Loucy (cell line): ENCODE measurements around the gene PDGFA.

ENCODE experiments used
- H2AFZ ChIP-seq: fragments of 200-600 bp; sonication (generic); 2 replicates; pipeline ENCODE4 v1.6.0; 2016; ENCODE audit warnings: antibody characterized with exemption, mild to moderate bottlenecking, low read length, moderate library complexity
- H3F3A ChIP-seq: fragments of 200-600 bp; 2 replicates; pipeline ENCODE4 v1.6.0; 2016; ENCODE audit warnings: antibody characterized with exemption, low read depth, mild to moderate bottlenecking
- H3K27me3 ChIP-seq: fragments of 200-600 bp; sonication (generic); 2 replicates; pipeline ENCODE4 v1.6.1; 2014; ENCODE audit warnings: low read length, mild to moderate bottlenecking; ENCODE audit not compliant: insufficient read depth, poor library complexity, severe bottlenecking
- H3K36me3 ChIP-seq: fragments of 200-600 bp; sonication (generic); 2 replicates; pipeline ENCODE4 v1.6.1; 2016; ENCODE audit warnings: low read length; ENCODE audit not compliant: insufficient read depth
- H3K4me1 ChIP-seq: fragments of 200-600 bp; sonication (generic); 2 replicates; pipeline ENCODE4 v1.5.1; 2014; ENCODE audit warnings: low read length, mild to moderate bottlenecking; ENCODE audit not compliant: insufficient read depth, poor library complexity, severe bottlenecking
- H3K4me2 ChIP-seq: fragments of 200-600 bp; sonication (generic); 2 replicates; pipeline ENCODE4 v1.6.0; 2014; ENCODE audit warnings: antibody characterized with exemption, low read length, low read depth, mild to moderate bottlenecking; ENCODE audit not compliant: poor library complexity, severe bottlenecking
- H3K4me3 ChIP-seq: fragments of 200-600 bp; sonication (generic); 2 replicates; pipeline ENCODE4 v1.5.1; 2014; ENCODE audit warnings: low read length, mild to moderate bottlenecking, mixed read lengths; ENCODE audit not compliant: poor library complexity, severe bottlenecking
- H3K79me2 ChIP-seq: fragments of 200-600 bp; sonication (generic); 2 replicates; pipeline ENCODE4 v1.6.1; 2014; ENCODE audit warnings: low read length; ENCODE audit not compliant: insufficient read depth
- H3K9ac ChIP-seq: fragments of 200-600 bp; sonication (generic); 2 replicates; pipeline ENCODE4 v1.6.0; 2014; ENCODE audit warnings: mild to moderate bottlenecking, low read depth, low read length, moderate library complexity; ENCODE audit not compliant: poor library complexity, severe bottlenecking
- H3K9me2 ChIP-seq: fragments of 200-600 bp; sonication (generic); replicated peaks from 2 replicates; pipeline ENCODE4 v1.6.1; 2016; ENCODE audit warnings: low read depth, low read length, mixed read lengths
- H3K9me3 ChIP-seq: fragments of 200-600 bp; sonication (generic); 2 replicates; pipeline ENCODE4 v1.6.1; 2014; ENCODE audit warnings: mild to moderate bottlenecking, antibody characterized with exemption, low read length, low read depth; ENCODE audit not compliant: insufficient read depth
- H4K20me1 ChIP-seq: fragments of 200-600 bp; sonication (generic); 2 replicates; pipeline ENCODE4 v1.6.0; 2014; ENCODE audit warnings: antibody characterized with exemption, low read length, mild to moderate bottlenecking; ENCODE audit not compliant: insufficient read depth, poor library complexity, severe bottlenecking
- CTCF ChIP-seq: fragments of 200-600 bp; sonication (generic); conservative IDR thresholded peaks from 2 replicates; pipeline ENCODE4 v1.5.1; 2014; ENCODE audit warnings: mild to moderate bottlenecking, antibody characterized with exemption, low read length
- EZH2phosphoT487 ChIP-seq: fragments of 200-600 bp; IDR thresholded peaks from 2 replicates; pipeline ENCODE4 v1.6.1; 2018; ENCODE audit warnings: antibody characterized with exemption, mild to moderate bottlenecking, moderate library complexity, borderline replicate concordance

The PDGFA gene

GRCh38 chr7:494259-494687 lies 25.4 kb downstream of the PDGFA start:
- H3K27me3 ChIP-seq, result no peaks in the 10 kb centered on the region
- TF ChIP-seq EZH2phosphoT487, result no peak
- TF ChIP-seq CTCF, result no peak
- no peaks in the 10 kb centered on the region for H3K36me3 ChIP-seq
- H3K9me3 ChIP-seq, result peaks cover 12% of the 10 kb centered on the region; the same call in 1 of the 2 replicates
- no peaks in the 10 kb centered on the region for H3K9me2 ChIP-seq
- no peaks in the 10 kb centered on the region for H3K4me1 ChIP-seq
- H4K20me1 ChIP-seq, result no peaks in the 10 kb centered on the region
- no peak overlapping the region for H3K4me3 ChIP-seq
- no peak overlapping the region for H2AFZ ChIP-seq
- no peak overlapping the region for H3K9ac ChIP-seq
- no peaks in the 10 kb centered on the region for H3F3A ChIP-seq
- no peaks in the 10 kb centered on the region for H3K79me2 ChIP-seq
- no peak overlapping the region for H3K4me2 ChIP-seq

GRCh38 chr7:493661-494251 lies 25.9 kb downstream of the PDGFA start:
- H3K9me3 ChIP-seq, result peaks cover 12% of the 10 kb centered on the region; the same call in 1 of the 2 replicates
- TF ChIP-seq CTCF (no peak), EZH2phosphoT487 (no peak)
- no peak overlapping the region for H2AFZ ChIP-seq
- no peak overlapping the region for H3K4me2 ChIP-seq
- H3K4me3 ChIP-seq, result no peak overlapping the region
- H3F3A ChIP-seq, result no peaks in the 10 kb centered on the region
- H3K79me2 ChIP-seq, result no peaks in the 10 kb centered on the region
- H3K27me3 ChIP-seq, result no peaks in the 10 kb centered on the region
- no peaks in the 10 kb centered on the region for H3K36me3 ChIP-seq
- no peak overlapping the region for H3K9ac ChIP-seq
- no peaks in the 10 kb centered on the region for H4K20me1 ChIP-seq
- H3K4me1 ChIP-seq, result no peaks in the 10 kb centered on the region
- no peaks in the 10 kb centered on the region for H3K9me2 ChIP-seq

- peaks cover 12% of the 10 kb centered on the region; the same call in 1 of the 2 replicates for H3K9me3 ChIP-seq
- H3K4me3 ChIP-seq, result no peak overlapping the region
- H3K4me2 ChIP-seq, result no peak overlapping the region
- H3K79me2 ChIP-seq, result no peaks in the 10 kb centered on the region
- H3F3A ChIP-seq, result no peaks in the 10 kb centered on the region
- no peaks in the 10 kb centered on the region for H3K4me1 ChIP-seq
- no peak overlapping the region for H2AFZ ChIP-seq
- H3K9me2 ChIP-seq, result no peaks in the 10 kb centered on the region
- H3K27me3 ChIP-seq, result no peaks in the 10 kb centered on the region
- H3K36me3 ChIP-seq, result no peaks in the 10 kb centered on the region
- no peak overlapping the region for H3K9ac ChIP-seq
- no peak for TF ChIP-seq CTCF
- TF ChIP-seq EZH2phosphoT487, result no peak
- no peaks in the 10 kb centered on the region for H4K20me1 ChIP-seq
These were observed 27.0 kb downstream of the PDGFA start for GRCh38 chr7:492714-493065.
